Panc1 (cell line): Measurements from ENCODE around the gene FLRT3. TPM values are rescaled to one million over a fixed set of nuclear protein-coding genes. Genes with fewer than 3 reads are reported as not detected.

Experiments
- ATAC-seq: fragments of 200-7000 bp; cut with Tn5 transposase; 2 replicates; pipeline ENCODE4 v1.9.1; 2020; ENCODE audit warnings: mild to moderate bottlenecking, moderate library complexity
- BruUV-seq: library from RNA; stranded (reverse); fragments of 400-500 nt; replicated peaks from 2 replicates; lab custom pipeline; 2021; lab: Mats Ljungman, UMichigan
- CTCF ChIA-PET: fragments of 300-600 bp; sonication (Branson Sonifier 250); formaldehyde crosslinking; loops from one replicate; lab custom pipeline; 2022; ENCODE audit warnings: antibody characterized with exemption; lab: Charles Lee
- POLR2A ChIA-PET: fragments of 300-600 bp; sonication (Branson Sonifier 250); formaldehyde crosslinking; loops from one replicate; lab custom pipeline; 2022; ENCODE audit warnings: antibody characterized with exemption; lab: Charles Lee
- DNase-seq: peaks from one replicate; pipeline ENCODE4 v3.0.0-alpha.2; 2010; ENCODE audit warnings: low read depth, low spot score
- H3K27ac ChIP-seq: 2 replicates; pipeline ENCODE4 v1.5.1; 2011; ENCODE audit warnings: mild to moderate bottlenecking, low read length, inconsistent platforms
- H3K27me3 ChIP-seq: fragments of 200-500 bp; sonication (Bioruptor generic); 2 replicates; pipeline ENCODE4 v1.6.0; 2014; ENCODE audit warnings: low read length, inconsistent platforms; ENCODE audit not compliant: control insufficient read depth, insufficient read depth
- H3K36me3 ChIP-seq: fragments of 200-500 bp; sonication (Bioruptor generic); 2 replicates; pipeline ENCODE4 v1.5.1; 2014; ENCODE audit warnings: inconsistent platforms, mild to moderate bottlenecking, low read length, moderate library complexity; ENCODE audit not compliant: control insufficient read depth, insufficient read depth
- H3K4me1 ChIP-seq: 2 replicates; pipeline ENCODE4 v1.5.1; 2011; ENCODE audit warnings: inconsistent platforms, mild to moderate bottlenecking, low read length, moderate library complexity; ENCODE audit not compliant: control insufficient read depth, insufficient read depth
- H3K4me3 ChIP-seq, 2 experiments: 2 replicates each; pipeline ENCODE4 v1.5.1; 2011 to 2012; ENCODE audit warnings: low read depth in 2 of 2, low read length in 2 of 2, mild to moderate bottlenecking in 2 of 2, inconsistent platforms in 1 of 2, moderate library complexity in 1 of 2
- H3K9me3 ChIP-seq: fragments of 200-500 bp; sonication (Bioruptor generic); 2 replicates; pipeline ENCODE4 v1.5.1; 2014; ENCODE audit warnings: low read depth, mild to moderate bottlenecking, inconsistent platforms, low read length, moderate library complexity; ENCODE audit not compliant: control insufficient read depth, insufficient read depth
- POLR2AphosphoS5 ChIP-seq: IDR thresholded peaks from 2 replicates; pipeline ENCODE4 v1.6.1; 2012; ENCODE audit warnings: mild to moderate bottlenecking, low read depth, low read length, moderate library complexity
- SIN3A ChIP-seq: IDR thresholded peaks from 2 replicates; pipeline ENCODE4 v1.6.1; 2012; ENCODE audit warnings: low read depth, mild to moderate bottlenecking, low read length, moderate library complexity, borderline replicate concordance; ENCODE audit not compliant: insufficient read depth
- TCF7L2 ChIP-seq: IDR thresholded peaks from 2 replicates; pipeline ENCODE4 v1.6.1; 2011; ENCODE audit warnings: mild to moderate bottlenecking, low read depth, low read length, inconsistent platforms
- in situ Hi-C: cut with HindIII; loops from 2 replicates; pipeline ENCODE4 v1.10.0; 2016; ENCODE audit warnings: low sequenced_read_pairs, low pct_unique_long_range_greater_than_20kb
- intact Hi-C: fragments of 100-400 bp; cut with micrococcal nuclease; formaldehyde crosslinking; loops from one replicate; pipeline ENCODE4 v1.10.0; 2022; ENCODE audit not compliant: unreplicated experiment
- total RNA-seq: library from RNA; stranded (reverse); gene quantifications from one replicate; pipeline ENCODE4 v1.2.1, GENCODE V29; 2021; ENCODE audit not compliant: unreplicated experiment
- TF ChIP-seq, protein P1 (sequence below): fragments of 450-650 bp; IDR thresholded peaks from 2 replicates; pipeline ENCODE4 v1.5.1; 2017; ENCODE audit warnings: mild to moderate bottlenecking
- TF ChIP-seq, protein P2 (sequence below), 2 experiments: IDR thresholded peaks; 2 replicates each; pipeline ENCODE4 v1.6.1; 2011 to 2012; ENCODE audit warnings: low read depth in 2 of 2, control low read depth in 1 of 2, low read length in 1 of 2, mild to moderate bottlenecking in 1 of 2, moderate library complexity in 1 of 2; ENCODE audit not compliant: insufficient read depth in 1 of 2

Gene FLRT3
- total RNA-seq, 1 experiment from 2014 or later: 0.67 TPM

DNA sequence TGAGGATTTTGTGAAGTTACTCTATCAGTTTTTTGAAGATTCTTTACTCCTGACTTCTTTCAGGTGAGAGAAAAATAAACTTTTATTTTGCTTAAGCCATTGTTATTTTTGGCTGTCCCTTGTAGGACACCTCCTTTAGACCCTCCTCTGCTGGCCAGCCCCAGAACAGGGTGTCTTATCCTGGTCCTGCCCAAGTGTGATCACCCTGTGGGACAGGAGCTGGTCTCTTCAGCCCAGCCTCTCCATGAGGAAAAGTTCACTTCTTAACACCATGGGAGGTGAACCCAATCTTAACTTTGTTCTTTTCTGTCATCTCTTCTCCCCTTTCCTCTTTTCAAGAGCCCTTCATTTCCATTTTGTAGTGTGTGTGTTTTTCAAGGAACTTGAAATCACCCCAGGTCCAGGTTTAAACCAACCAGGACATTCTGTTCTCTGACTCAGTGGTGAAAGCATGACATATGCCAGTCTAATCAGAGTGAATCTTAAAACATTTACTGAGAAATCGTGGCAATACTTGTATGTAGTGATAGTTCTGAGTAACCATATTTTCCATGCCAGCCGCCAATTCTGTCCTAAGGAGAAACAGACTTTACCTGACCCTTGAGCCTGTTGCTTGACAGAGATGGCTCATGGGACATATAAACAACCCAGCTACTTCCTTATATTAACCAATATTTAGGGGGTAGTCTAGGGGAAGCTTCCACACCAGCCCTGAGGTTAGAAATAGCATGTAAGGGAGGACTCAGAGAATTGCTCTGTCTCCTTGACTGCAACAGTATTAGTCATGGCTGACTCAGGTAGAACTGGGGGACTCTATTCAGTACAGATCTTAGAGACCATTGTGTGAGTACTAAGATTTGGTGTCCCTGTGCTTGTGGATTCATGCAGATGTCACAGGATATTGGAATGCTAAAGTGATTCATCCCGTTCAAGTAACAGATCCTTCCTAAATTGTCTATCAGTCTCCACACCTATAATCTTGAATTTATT lies 48.8 kb downstream of the FLRT3 start:
- CTCF ChIA-PET: no interaction called here
- intact Hi-C loops: no loop called here
- ATAC-seq: no peak
- Histone ChIP-seq H3K27ac (no peak overlapping the region), H3K27me3 (no peaks in the 10 kb centered on the region), H3K4me3 (no peak overlapping the region), H3K36me3 (no peaks in the 10 kb centered on the region), H3K9me3 (no peaks in the 10 kb centered on the region), H3K4me1 (no peaks in the 10 kb centered on the region)
- POLR2A ChIA-PET: no interaction called here
- in situ Hi-C loops: no loop called here
- DNase-seq: peak; percentile 54
- TF ChIP-seq SIN3A (no peak), TCF7L2 (no peak), POLR2AphosphoS5 (no peak)
- TF ChIP-seq, protein P1, sequence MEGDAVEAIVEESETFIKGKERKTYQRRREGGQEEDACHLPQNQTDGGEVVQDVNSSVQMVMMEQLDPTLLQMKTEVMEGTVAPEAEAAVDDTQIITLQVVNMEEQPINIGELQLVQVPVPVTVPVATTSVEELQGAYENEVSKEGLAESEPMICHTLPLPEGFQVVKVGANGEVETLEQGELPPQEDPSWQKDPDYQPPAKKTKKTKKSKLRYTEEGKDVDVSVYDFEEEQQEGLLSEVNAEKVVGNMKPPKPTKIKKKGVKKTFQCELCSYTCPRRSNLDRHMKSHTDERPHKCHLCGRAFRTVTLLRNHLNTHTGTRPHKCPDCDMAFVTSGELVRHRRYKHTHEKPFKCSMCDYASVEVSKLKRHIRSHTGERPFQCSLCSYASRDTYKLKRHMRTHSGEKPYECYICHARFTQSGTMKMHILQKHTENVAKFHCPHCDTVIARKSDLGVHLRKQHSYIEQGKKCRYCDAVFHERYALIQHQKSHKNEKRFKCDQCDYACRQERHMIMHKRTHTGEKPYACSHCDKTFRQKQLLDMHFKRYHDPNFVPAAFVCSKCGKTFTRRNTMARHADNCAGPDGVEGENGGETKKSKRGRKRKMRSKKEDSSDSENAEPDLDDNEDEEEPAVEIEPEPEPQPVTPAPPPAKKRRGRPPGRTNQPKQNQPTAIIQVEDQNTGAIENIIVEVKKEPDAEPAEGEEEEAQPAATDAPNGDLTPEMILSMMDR: no peak
- TF ChIP-seq, protein P2, sequence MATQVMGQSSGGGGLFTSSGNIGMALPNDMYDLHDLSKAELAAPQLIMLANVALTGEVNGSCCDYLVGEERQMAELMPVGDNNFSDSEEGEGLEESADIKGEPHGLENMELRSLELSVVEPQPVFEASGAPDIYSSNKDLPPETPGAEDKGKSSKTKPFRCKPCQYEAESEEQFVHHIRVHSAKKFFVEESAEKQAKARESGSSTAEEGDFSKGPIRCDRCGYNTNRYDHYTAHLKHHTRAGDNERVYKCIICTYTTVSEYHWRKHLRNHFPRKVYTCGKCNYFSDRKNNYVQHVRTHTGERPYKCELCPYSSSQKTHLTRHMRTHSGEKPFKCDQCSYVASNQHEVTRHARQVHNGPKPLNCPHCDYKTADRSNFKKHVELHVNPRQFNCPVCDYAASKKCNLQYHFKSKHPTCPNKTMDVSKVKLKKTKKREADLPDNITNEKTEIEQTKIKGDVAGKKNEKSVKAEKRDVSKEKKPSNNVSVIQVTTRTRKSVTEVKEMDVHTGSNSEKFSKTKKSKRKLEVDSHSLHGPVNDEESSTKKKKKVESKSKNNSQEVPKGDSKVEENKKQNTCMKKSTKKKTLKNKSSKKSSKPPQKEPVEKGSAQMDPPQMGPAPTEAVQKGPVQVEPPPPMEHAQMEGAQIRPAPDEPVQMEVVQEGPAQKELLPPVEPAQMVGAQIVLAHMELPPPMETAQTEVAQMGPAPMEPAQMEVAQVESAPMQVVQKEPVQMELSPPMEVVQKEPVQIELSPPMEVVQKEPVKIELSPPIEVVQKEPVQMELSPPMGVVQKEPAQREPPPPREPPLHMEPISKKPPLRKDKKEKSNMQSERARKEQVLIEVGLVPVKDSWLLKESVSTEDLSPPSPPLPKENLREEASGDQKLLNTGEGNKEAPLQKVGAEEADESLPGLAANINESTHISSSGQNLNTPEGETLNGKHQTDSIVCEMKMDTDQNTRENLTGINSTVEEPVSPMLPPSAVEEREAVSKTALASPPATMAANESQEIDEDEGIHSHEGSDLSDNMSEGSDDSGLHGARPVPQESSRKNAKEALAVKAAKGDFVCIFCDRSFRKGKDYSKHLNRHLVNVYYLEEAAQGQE (IDR thresholded peaks at IDR 0.05; ENCODE audit: insufficient read depth in 1 of 2, low read depth in 2 of 2, low read length in 1 of 2): no peak
- BruUV-seq: no TSS peak

DNA sequence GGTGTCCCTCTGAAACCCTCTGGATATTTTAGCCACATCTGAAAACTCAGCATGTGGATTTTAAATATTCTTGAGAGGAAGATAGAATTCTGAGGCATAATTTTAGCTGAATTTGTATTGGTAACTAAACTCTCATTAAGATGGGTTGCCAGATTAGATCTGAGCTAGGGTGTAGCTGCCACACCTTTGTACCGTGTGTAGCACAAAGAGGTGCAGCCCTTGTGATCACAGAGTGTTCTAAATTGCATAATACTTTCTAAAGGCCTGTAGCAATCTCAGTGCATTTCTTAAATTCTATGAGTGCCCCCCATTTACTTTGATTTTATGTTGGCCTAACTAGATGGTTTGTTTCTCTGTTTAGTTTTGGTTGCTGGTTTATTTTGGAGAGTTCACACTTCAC lies 53.0 kb downstream of the FLRT3 start:
- ChIA-PET CTCF (no interaction called here), POLR2A (no interaction called here)
- in situ Hi-C loops: no loop called here

More for the DNA sequence above, 53.0 kb downstream of the FLRT3 start:
- BruUV-seq: no TSS peak
- Histone ChIP-seq H3K4me3 (no peak overlapping the region), H3K27ac (no peak overlapping the region), H3K9me3 (no peaks in the 10 kb centered on the region; the same call in 1 of the 2 replicates), H3K36me3 (no peaks in the 10 kb centered on the region), H3K4me1 (no peaks in the 10 kb centered on the region), H3K27me3 (no peaks in the 10 kb centered on the region)
- intact Hi-C loops: no loop called here
- DNase-seq: no peak
- ATAC-seq: no peak
- TF ChIP-seq SIN3A (no peak), TCF7L2 (no peak), POLR2AphosphoS5 (no peak)
- TF ChIP-seq, protein P1: no peak
- TF ChIP-seq, protein P2 (IDR thresholded peaks at IDR 0.05; ENCODE audit: insufficient read depth in 1 of 2, low read depth in 2 of 2, low read length in 1 of 2): no peak
